GM06990 (cell line): Measurements from ENCODE around the gene SSH2.

ENCODE experiments used
- DNase-seq: peaks from one replicate; pipeline ENCODE4 v3.0.0-alpha.2; 2011; ENCODE audit not compliant: insufficient read length; ENCODE audit errors: extremely low read depth
- H3K27me3 ChIP-seq: replicated peaks from 2 replicates; pipeline ENCODE4 v1.6.0; 2011; ENCODE audit warnings: low read length; ENCODE audit not compliant: control insufficient read depth, insufficient read depth
- H3K36me3 ChIP-seq: 2 replicates; pipeline ENCODE4 v1.5.1; 2011; ENCODE audit warnings: low read length; ENCODE audit not compliant: control insufficient read depth, insufficient read depth
- H3K4me3 ChIP-seq: replicated peaks from 2 replicates; pipeline ENCODE4 v1.5.1; 2011; ENCODE audit warnings: low read depth, mild to moderate bottlenecking, control low read depth, low read length
- TF ChIP-seq, protein P1 (sequence below): IDR thresholded peaks from 2 replicates; pipeline ENCODE4 v1.5.1; 2011; ENCODE audit warnings: low read length, control low read depth, mild to moderate bottlenecking, inconsistent platforms; ENCODE audit not compliant: insufficient read depth, poor library complexity, severe bottlenecking

Gene SSH2

DNA sequence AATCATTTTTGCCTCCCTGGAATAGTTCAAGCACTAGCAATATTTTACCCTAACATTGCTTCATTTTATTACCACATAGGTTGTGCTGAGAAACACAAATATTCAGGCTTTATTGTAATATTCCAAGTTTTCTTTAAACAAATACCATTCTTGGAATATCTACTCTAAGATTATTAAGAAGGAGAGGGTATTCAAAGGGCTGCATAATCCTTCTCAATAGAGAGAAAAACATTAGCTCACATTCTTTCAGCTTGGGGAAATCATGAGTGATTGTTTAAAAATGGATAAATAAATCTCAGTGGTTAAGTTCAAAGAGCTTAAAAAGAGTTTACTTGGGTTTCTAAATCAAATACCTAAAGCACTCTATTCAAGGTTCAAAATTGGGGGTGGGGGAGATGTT lies 195.4 kb downstream of the SSH2 start:
- TF ChIP-seq, protein P1, sequence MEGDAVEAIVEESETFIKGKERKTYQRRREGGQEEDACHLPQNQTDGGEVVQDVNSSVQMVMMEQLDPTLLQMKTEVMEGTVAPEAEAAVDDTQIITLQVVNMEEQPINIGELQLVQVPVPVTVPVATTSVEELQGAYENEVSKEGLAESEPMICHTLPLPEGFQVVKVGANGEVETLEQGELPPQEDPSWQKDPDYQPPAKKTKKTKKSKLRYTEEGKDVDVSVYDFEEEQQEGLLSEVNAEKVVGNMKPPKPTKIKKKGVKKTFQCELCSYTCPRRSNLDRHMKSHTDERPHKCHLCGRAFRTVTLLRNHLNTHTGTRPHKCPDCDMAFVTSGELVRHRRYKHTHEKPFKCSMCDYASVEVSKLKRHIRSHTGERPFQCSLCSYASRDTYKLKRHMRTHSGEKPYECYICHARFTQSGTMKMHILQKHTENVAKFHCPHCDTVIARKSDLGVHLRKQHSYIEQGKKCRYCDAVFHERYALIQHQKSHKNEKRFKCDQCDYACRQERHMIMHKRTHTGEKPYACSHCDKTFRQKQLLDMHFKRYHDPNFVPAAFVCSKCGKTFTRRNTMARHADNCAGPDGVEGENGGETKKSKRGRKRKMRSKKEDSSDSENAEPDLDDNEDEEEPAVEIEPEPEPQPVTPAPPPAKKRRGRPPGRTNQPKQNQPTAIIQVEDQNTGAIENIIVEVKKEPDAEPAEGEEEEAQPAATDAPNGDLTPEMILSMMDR, result no peak
- H3K27me3 ChIP-seq, result no peaks in the 10 kb centered on the region
- H3K36me3 ChIP-seq, result no peaks in the 10 kb centered on the region; the same call in 1 of the 2 replicates
- no peak for DNase-seq
- no peak overlapping the region for H3K4me3 ChIP-seq

DNA sequence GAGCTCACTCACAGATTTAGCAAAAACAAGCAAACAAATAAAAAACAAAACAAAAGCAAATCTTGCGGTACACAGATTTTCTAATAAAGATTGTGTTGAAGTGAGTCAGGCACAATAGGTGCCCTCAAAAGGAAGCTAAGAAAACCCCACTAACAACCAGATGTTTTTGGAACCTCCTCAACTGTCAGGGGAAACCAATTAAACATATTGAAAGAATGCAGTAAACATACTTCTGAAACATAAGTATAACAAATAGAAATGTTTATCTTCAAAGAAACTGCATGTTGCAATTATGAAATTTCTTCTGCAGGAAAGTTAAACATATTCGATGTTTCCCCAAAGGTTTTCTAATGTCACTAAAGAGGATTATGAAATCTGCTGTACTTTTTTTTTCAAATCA lies 196.9 kb downstream of the SSH2 start:
- TF ChIP-seq, protein P1, result no peak
- Histone ChIP-seq H3K27me3 (no peaks in the 10 kb centered on the region), H3K36me3 (no peaks in the 10 kb centered on the region; the same call in 1 of the 2 replicates), H3K4me3 (no peak overlapping the region)
- no peak for DNase-seq

DNA sequence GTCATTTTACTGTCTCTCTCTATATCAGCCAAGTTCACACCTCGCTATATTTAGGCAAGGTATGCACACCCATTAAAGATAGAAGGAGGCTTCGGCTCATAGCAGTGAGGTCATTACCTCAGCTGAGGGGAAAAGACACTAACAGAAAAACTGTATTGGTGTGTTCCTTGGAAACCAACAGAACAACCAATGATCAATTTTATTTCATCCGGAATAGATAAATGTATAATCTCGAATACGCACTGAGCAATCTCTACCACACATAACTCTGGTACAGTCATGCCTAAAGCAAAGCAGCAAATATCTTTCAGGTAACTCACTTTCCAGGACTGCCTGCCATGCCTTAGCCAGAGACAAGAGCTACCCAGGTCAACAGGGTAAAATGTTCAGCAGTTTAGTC lies 197.4 kb downstream of the SSH2 start:
- H3K4me3 ChIP-seq, result no peak overlapping the region
- H3K27me3 ChIP-seq, result no peaks in the 10 kb centered on the region
- TF ChIP-seq, protein P1, result no peak
- DNase-seq, result no peak
- no peaks in the 10 kb centered on the region; the same call in 1 of the 2 replicates for H3K36me3 ChIP-seq

DNA sequence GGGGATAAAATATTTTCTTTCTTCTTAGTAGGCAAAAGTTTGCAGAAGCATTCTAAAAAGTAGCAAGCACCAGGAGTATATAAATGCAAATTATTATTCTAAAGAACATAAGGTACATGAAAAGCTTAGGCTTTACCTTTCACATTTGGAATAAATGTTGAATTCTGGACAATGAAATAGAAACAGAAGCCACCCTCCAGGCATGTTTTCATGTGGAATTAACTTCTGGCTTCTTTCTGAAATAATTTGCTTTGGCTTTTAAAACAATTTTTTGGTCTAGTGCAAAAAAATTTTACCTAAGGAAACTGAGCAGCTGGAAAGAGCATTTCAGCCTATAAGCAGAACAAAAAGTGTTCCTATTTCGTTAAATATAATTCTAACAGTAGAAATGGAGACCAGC lies 197.8 kb downstream of the SSH2 start:
- no peaks in the 10 kb centered on the region; the same call in 1 of the 2 replicates for H3K36me3 ChIP-seq
- H3K4me3 ChIP-seq, result no peak overlapping the region
- no peak for DNase-seq
- H3K27me3 ChIP-seq, result no peaks in the 10 kb centered on the region
- TF ChIP-seq, protein P1, result no peak

DNA sequence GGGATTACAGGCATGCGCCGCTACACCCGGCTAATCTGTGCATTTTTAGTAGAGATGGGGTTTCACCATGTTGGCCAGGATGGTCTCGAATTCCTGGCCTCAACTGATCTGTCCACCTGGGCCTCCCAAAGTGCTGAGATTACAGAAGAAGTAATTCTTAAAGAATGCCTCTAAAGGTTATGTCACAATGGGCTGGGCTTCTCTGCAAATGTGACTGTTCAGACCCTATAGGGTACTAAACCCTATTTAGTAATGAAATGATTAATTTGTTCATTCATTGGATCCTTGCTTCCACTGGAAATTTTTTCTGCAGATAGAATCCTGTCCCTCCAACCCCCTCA lies 198.5 kb downstream of the SSH2 start:
- Histone ChIP-seq H3K27me3 (no peaks in the 10 kb centered on the region), H3K4me3 (no peak overlapping the region), H3K36me3 (no peaks in the 10 kb centered on the region; the same call in 1 of the 2 replicates)
- TF ChIP-seq, protein P1, result no peak
- DNase-seq, result no peak

DNA sequence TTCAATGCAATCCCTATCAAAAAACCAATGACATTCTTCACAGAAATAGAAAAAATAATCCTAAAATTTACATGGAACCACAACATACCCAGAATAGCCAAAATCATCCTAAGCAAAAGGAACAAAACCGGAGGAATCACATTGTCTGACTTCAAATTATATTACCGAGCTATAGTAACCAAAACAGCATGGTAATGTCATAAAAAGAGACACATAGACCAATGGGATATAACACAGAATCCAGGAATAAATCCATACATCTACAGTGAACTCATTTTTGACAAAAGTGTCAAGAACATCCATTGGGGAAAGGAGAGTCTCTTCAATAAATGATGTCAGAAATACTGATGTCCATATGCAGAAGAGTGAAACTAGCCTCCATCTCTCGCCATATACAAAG lies 201.5 kb downstream of the SSH2 start:
- H3K36me3 ChIP-seq, result no peaks in the 10 kb centered on the region
- H3K4me3 ChIP-seq, result no peak overlapping the region
- TF ChIP-seq, protein P1, result no peak
- no peaks in the 10 kb centered on the region for H3K27me3 ChIP-seq
- no peak for DNase-seq
